GM12865 (cell line): Measurements from ENCODE around the gene CDH23.

ENCODE experiments used
- DNase-seq: peaks from one replicate; pipeline ENCODE4 v3.0.0; 2010; ENCODE audit warnings: low read depth
- H3K4me3 ChIP-seq: 2 replicates; pipeline ENCODE4 v1.5.1; 2011; ENCODE audit warnings: mild to moderate bottlenecking, low read depth, low read length, control low read depth
- CTCF ChIP-seq: IDR thresholded peaks from 2 replicates; pipeline ENCODE4 v1.5.1; 2011; ENCODE audit warnings: low read length, control low read depth, low read depth, inconsistent platforms; ENCODE audit not compliant: insufficient read depth; ENCODE audit errors: missing control alignments

Gene CDH23

GRCh38 chr10:71690094-71690720 is 293.5 kb downstream of the CDH23 start:
- H3K4me3 ChIP-seq, result no peak overlapping the region
- no peak for TF ChIP-seq CTCF

GRCh38 chr10:71691405-71691804 is 294.7 kb downstream of the CDH23 start:
- no peak overlapping the region for H3K4me3 ChIP-seq
- DNase-seq, result no peak
- TF ChIP-seq CTCF, result no peak

More at GRCh38 chr10:71690094-71690720, 293.5 kb downstream of the CDH23 start:
- no peak for DNase-seq

GRCh38 chr10:71692598-71693306 is 296.0 kb downstream of the CDH23 start:
- no peak for DNase-seq
- TF ChIP-seq CTCF, result no peak
- no peak overlapping the region for H3K4me3 ChIP-seq

GRCh38 chr10:71693377-71693776 is 296.7 kb downstream of the CDH23 start:
- peak; percentile 24 for DNase-seq
- TF ChIP-seq CTCF, result no peak

GRCh38 chr10:71694039-71694501 is 297.4 kb downstream of the CDH23 start:
- H3K4me3 ChIP-seq, result peak overlapping the region; percentile 3; the same call in 1 of the 2 replicates
- TF ChIP-seq CTCF, result no peak
- peak; percentile 52 for DNase-seq

More at GRCh38 chr10:71693377-71693776, 296.7 kb downstream of the CDH23 start:
- no peak overlapping the region for H3K4me3 ChIP-seq

- TF ChIP-seq CTCF, result no peak
- peak overlapping the region; percentile 3; the same call in 1 of the 2 replicates for H3K4me3 ChIP-seq
- DNase-seq, result peak; percentile 92
Measured at GRCh38 chr10:71694567-71694968, 297.8 kb downstream of the CDH23 start.
